HepG2 (cell line): ENCODE data around the gene BZW1. TPM values are rescaled to one million over a fixed set of nuclear protein-coding genes. Genes with fewer than 3 reads are reported as not detected.
A peak's percentile ranks its signal among the peaks of the same experiment; 100 is the strongest.

Source experiments
- DR1 ChIP-seq: sonication (generic); formaldehyde crosslinking; IDR thresholded peaks from 2 replicates; pipeline ENCODE4 v1.8.0; 2021; ENCODE audit warnings: mild to moderate bottlenecking, missing genetic modification reagents, inconsistent platforms
- MEIS2 ChIP-seq: sonication (generic); formaldehyde crosslinking; IDR thresholded peaks from 2 replicates; pipeline ENCODE4 v1.9.0; 2021; ENCODE audit warnings: mild to moderate bottlenecking, missing genetic modification reagents
- ZBTB1 ChIP-seq: sonication (generic); formaldehyde crosslinking; IDR thresholded peaks from 2 replicates; pipeline ENCODE4 v1.4.0; 2020; ENCODE audit warnings: missing genetic modification reagents, borderline replicate concordance
- ZBTB42 ChIP-seq: sonication (generic); formaldehyde crosslinking; IDR thresholded peaks from 2 replicates; pipeline ENCODE4 v1.5.0; 2020; ENCODE audit warnings: mild to moderate bottlenecking, missing genetic modification reagents
- ZFP36L1 ChIP-seq: sonication (generic); formaldehyde crosslinking; IDR thresholded peaks from 2 replicates; pipeline ENCODE4 v1.8.0; 2022; ENCODE audit warnings: mild to moderate bottlenecking, missing genetic modification reagents, moderate library complexity
- ZFX ChIP-seq: sonication (generic); formaldehyde crosslinking; IDR thresholded peaks from 2 replicates; pipeline ENCODE4 v1.4.0; 2020; ENCODE audit warnings: mild to moderate bottlenecking, low read depth, missing genetic modification reagents, moderate library complexity
- ZNF264 ChIP-seq: sonication (generic); formaldehyde crosslinking; IDR thresholded peaks from 2 replicates; pipeline ENCODE4 v1.4.0; 2020; ENCODE audit warnings: missing genetic modification reagents
- ZNF296 ChIP-seq: sonication (generic); formaldehyde crosslinking; conservative IDR thresholded peaks from 2 replicates; pipeline ENCODE4 v1.5.0; 2020; ENCODE audit warnings: mild to moderate bottlenecking, missing genetic modification reagents
- ZNF335 ChIP-seq: sonication (generic); formaldehyde crosslinking; IDR thresholded peaks from 2 replicates; pipeline ENCODE4 v1.4.0; 2020; ENCODE audit warnings: missing genetic modification reagents
- ZNF530 ChIP-seq: sonication (generic); formaldehyde crosslinking; IDR thresholded peaks from 2 replicates; pipeline ENCODE4 v1.5.0; 2020; ENCODE audit warnings: low read depth, mild to moderate bottlenecking, missing genetic modification reagents
- ZNF607 ChIP-seq: sonication (generic); formaldehyde crosslinking; IDR thresholded peaks from 2 replicates; pipeline ENCODE4 v1.5.1; 2020; ENCODE audit warnings: missing genetic modification reagents, mild to moderate bottlenecking, borderline replicate concordance
- ZNF678 ChIP-seq: sonication (generic); formaldehyde crosslinking; IDR thresholded peaks from 2 replicates; pipeline ENCODE4 v1.4.0; 2020; ENCODE audit warnings: mild to moderate bottlenecking, missing genetic modification reagents
- ZNF761 ChIP-seq: sonication (generic); formaldehyde crosslinking; conservative IDR thresholded peaks from 2 replicates; pipeline ENCODE4 v1.4.0; 2020; ENCODE audit warnings: mild to moderate bottlenecking, missing genetic modification reagents
- polyA plus RNA-seq, 8 experiments: library from polyadenylated mRNA; depleted of rRNA in 3 of 8; stranded (reverse) in 7 of 8; unstranded in 1 of 8; fragments of >200 nt; fragmentation: Illumina TruSeq in 4 of 8; extraction: Trizol in 4 of 8; gene quantifications; 2 replicates each; pipeline versions ENCODE4 v1.2.1 to v1.2.3, GENCODE V29; 2011 to 2016; ENCODE audit warnings: low read depth in 4 of 8, missing spikeins in 1 of 8, mixed read lengths in 1 of 8; ENCODE audit not compliant: insufficient read depth in 1 of 8
- total RNA-seq, 5 experiments: library from RNA; depleted of rRNA; stranded (reverse); fragments of >200 nt; fragmentation: Illumina TruSeq; extraction: Trizol; gene quantifications; 2 replicates each; pipeline ENCODE4 v1.2.3, GENCODE V29; 2016; ENCODE audit warnings: low read depth in 1 of 5
- TF ChIP-seq, protein P1 (sequence below): sonication (generic); formaldehyde crosslinking; IDR thresholded peaks from 2 replicates; pipeline ENCODE4 v1.4.0; 2020; ENCODE audit warnings: missing genetic modification reagents
- TF ChIP-seq, protein P2 (sequence below): sonication (generic); formaldehyde crosslinking; IDR thresholded peaks from 2 replicates; pipeline ENCODE4 v1.4.0; 2020; ENCODE audit warnings: mild to moderate bottlenecking, missing genetic modification reagents
- TF ChIP-seq, protein P3 (sequence below): sonication (generic); formaldehyde crosslinking; IDR thresholded peaks from 2 replicates; pipeline ENCODE4 v1.4.0; 2020; ENCODE audit warnings: missing genetic modification reagents

BZW1 gene
- total and polyA plus RNA-seq, 2 of the 13 experiments (the other 11 are each of a cell fraction or from before 2014, with no cell fraction given), result 106 to 384 TPM

DNA sequence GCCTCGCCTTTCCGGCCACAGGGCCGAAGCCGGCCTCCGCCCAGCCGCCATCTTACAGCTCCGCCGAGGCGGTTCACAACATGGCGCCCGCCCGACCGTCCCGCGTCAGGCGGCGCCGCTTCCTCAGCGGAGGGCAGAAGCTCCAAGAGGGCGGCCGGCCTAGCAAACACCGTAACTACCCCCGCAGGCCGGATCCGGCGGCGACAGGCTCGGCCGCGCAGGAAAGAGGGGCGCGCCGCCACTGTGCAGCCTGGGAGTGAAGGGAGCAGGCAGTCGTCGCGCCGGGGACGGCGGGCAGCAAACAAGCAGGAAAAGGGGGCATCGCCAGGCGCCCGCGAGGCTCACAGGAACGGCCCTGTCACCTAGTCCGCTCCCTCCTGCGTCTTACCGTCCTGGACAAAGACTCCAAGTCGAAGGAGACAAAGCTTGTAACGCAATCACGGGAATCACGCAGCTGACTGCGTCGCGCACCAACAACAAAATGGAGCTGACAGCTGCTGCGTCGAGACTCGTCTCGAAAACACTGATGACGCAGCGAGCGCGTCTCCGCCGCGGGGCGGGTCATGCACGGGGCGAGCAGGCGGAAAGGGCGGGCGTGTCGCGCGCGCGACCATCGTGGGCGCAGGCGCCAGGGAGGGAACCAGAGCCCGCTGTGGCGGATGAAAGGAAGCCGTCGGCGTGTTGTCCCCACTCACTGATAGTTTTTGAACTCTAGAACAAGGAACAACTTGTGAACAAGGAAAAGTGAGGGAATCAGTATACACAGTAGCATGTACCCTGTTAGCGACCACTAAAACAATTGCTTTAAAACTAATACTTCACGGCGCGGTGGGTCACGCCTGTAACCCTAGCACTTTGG is 52.7 kb downstream of the BZW1 start, which contains the start of gene CLK1 (continued):
- peak; percentile 75 for TF ChIP-seq ZNF335
- TF ChIP-seq, protein P1, sequence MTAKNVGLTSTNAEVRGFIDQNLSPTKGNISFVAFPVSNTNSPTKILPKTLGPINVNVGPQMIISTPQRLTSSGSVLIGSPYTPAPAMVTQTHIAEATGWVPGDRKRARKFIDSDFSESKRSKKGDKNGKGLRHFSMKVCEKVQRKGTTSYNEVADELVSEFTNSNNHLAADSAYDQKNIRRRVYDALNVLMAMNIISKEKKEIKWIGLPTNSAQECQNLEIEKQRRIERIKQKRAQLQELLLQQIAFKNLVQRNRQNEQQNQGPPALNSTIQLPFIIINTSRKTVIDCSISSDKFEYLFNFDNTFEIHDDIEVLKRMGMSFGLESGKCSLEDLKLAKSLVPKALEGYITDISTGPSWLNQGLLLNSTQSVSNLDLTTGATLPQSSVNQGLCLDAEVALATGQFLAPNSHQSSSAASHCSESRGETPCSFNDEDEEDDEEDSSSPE (CRISPR knock-in tag), result peak; percentile 94
- peak; percentile 85 for TF ChIP-seq ZNF264 (CRISPR knock-in tag)
- TF ChIP-seq ZNF678, result peak; percentile 79
- TF ChIP-seq ZFX (CRISPR knock-in tag), result peak; percentile 85
- TF ChIP-seq, protein P2, sequence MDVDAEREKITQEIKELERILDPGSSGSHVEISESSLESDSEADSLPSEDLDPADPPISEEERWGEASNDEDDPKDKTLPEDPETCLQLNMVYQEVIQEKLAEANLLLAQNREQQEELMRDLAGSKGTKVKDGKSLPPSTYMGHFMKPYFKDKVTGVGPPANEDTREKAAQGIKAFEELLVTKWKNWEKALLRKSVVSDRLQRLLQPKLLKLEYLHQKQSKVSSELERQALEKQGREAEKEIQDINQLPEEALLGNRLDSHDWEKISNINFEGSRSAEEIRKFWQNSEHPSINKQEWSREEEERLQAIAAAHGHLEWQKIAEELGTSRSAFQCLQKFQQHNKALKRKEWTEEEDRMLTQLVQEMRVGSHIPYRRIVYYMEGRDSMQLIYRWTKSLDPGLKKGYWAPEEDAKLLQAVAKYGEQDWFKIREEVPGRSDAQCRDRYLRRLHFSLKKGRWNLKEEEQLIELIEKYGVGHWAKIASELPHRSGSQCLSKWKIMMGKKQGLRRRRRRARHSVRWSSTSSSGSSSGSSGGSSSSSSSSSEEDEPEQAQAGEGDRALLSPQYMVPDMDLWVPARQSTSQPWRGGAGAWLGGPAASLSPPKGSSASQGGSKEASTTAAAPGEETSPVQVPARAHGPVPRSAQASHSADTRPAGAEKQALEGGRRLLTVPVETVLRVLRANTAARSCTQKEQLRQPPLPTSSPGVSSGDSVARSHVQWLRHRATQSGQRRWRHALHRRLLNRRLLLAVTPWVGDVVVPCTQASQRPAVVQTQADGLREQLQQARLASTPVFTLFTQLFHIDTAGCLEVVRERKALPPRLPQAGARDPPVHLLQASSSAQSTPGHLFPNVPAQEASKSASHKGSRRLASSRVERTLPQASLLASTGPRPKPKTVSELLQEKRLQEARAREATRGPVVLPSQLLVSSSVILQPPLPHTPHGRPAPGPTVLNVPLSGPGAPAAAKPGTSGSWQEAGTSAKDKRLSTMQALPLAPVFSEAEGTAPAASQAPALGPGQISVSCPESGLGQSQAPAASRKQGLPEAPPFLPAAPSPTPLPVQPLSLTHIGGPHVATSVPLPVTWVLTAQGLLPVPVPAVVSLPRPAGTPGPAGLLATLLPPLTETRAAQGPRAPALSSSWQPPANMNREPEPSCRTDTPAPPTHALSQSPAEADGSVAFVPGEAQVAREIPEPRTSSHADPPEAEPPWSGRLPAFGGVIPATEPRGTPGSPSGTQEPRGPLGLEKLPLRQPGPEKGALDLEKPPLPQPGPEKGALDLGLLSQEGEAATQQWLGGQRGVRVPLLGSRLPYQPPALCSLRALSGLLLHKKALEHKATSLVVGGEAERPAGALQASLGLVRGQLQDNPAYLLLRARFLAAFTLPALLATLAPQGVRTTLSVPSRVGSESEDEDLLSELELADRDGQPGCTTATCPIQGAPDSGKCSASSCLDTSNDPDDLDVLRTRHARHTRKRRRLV (CRISPR knock-in tag), result peak; percentile 68; the same call in 1 of the 2 replicates
- TF ChIP-seq ZFP36L1 (CRISPR knock-in tag), result peak; percentile 22; the same call in 1 of the 2 replicates
- TF ChIP-seq ZBTB1 (CRISPR knock-in tag), result 0 out of 2 replicates have a peak, but pooled peaks have one; percentile 65
- TF ChIP-seq ZNF530 (CRISPR knock-in tag), result peak; percentile 94; the same call in 1 of the 2 replicates
- peak; percentile 97 for TF ChIP-seq MEIS2
- TF ChIP-seq, protein P3, sequence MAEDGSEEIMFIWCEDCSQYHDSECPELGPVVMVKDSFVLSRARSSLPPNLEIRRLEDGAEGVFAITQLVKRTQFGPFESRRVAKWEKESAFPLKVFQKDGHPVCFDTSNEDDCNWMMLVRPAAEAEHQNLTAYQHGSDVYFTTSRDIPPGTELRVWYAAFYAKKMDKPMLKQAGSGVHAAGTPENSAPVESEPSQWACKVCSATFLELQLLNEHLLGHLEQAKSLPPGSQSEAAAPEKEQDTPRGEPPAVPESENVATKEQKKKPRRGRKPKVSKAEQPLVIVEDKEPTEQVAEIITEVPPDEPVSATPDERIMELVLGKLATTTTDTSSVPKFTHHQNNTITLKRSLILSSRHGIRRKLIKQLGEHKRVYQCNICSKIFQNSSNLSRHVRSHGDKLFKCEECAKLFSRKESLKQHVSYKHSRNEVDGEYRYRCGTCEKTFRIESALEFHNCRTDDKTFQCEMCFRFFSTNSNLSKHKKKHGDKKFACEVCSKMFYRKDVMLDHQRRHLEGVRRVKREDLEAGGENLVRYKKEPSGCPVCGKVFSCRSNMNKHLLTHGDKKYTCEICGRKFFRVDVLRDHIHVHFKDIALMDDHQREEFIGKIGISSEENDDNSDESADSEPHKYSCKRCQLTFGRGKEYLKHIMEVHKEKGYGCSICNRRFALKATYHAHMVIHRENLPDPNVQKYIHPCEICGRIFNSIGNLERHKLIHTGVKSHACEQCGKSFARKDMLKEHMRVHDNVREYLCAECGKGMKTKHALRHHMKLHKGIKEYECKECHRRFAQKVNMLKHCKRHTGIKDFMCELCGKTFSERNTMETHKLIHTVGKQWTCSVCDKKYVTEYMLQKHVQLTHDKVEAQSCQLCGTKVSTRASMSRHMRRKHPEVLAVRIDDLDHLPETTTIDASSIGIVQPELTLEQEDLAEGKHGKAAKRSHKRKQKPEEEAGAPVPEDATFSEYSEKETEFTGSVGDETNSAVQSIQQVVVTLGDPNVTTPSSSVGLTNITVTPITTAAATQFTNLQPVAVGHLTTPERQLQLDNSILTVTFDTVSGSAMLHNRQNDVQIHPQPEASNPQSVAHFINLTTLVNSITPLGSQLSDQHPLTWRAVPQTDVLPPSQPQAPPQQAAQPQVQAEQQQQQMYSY (CRISPR knock-in tag), result no peak
- peak; percentile 87 for TF ChIP-seq ZNF296 (CRISPR knock-in tag)
- TF ChIP-seq ZNF607 (CRISPR knock-in tag), result peak; percentile 91; the same call in 1 of the 2 replicates
- TF ChIP-seq ZNF761 (CRISPR knock-in tag), result peak; percentile 97
- peak; percentile 86; the same call in 1 of the 2 replicates for TF ChIP-seq ZBTB42 (CRISPR knock-in tag)
- TF ChIP-seq DR1, result peak; percentile 96
